ENCODE measurements around the gene NPTX2.

NPTX2 gene

GRCh38 chr7:98647326-98647725, 30.2 kb downstream of the NPTX2 start:
- Histone ChIP-seq H3K4me3 (ENCODE audit: low read depth in 1 of 2, low read length in 2 of 2) (no peak overlapping the region), H3K9ac (ENCODE audit: low read depth, low read length) (no peak overlapping the region), H3K4me2 (ENCODE audit: insufficient read depth, low read length) (no peak overlapping the region), H3K79me2 (ENCODE audit: insufficient read depth, low read length) (no peaks in the 10 kb centered on the region), H3K36me3 (ENCODE audit: insufficient read depth, low read length) (no peaks in the 10 kb centered on the region), H4K20me1 (ENCODE audit: insufficient read depth, low read length) (no peaks in the 10 kb centered on the region), H2AFZ (ENCODE audit: low read depth, low read length) (no peak overlapping the region), H3K27ac (ENCODE audit: low read length) (no peak overlapping the region), H3K27me3 (ENCODE audit: insufficient read depth, low read length, poor library complexity) (peaks cover under 1% of the 10 kb centered on the region), H3K9me3 (ENCODE audit: insufficient read depth, low read length, severe bottlenecking) (no peaks in the 10 kb centered on the region), H3K4me1 (ENCODE audit: insufficient read depth, low read length) (no peaks in the 10 kb centered on the region; the same call in 1 of the 2 replicates)
- TF ChIP-seq EZH2 (IDR thresholded peaks at IDR 0.05; ENCODE audit: borderline replicate concordance, low read depth, low read length, severe bottlenecking) (no peak), CTCF (IDR thresholded peaks at IDR 0.05; ENCODE audit: borderline replicate concordance, extremely low read depth, low read length, poor library complexity, severe bottlenecking) (no peak)
- no peak for ATAC-seq (ENCODE audit: insufficient read depth, low read depth)
- DNase-seq = no peak

GRCh38 chr7:98651760-98652159, 34.7 kb downstream of the NPTX2 start:
- Histone ChIP-seq H2AFZ (ENCODE audit: low read depth, low read length) (no peak overlapping the region), H3K9me3 (ENCODE audit: insufficient read depth, low read length, severe bottlenecking) (no peaks in the 10 kb centered on the region), H3K79me2 (ENCODE audit: insufficient read depth, low read length) (no peaks in the 10 kb centered on the region), H4K20me1 (ENCODE audit: insufficient read depth, low read length) (no peaks in the 10 kb centered on the region), H3K4me2 (ENCODE audit: insufficient read depth, low read length) (no peak overlapping the region), H3K9ac (ENCODE audit: low read depth, low read length) (no peak overlapping the region), H3K27ac (ENCODE audit: low read length) (no peak overlapping the region), H3K4me1 (ENCODE audit: insufficient read depth, low read length) (no peaks in the 10 kb centered on the region), H3K4me3 (ENCODE audit: low read depth in 1 of 2, low read length in 2 of 2) (no peak overlapping the region), H3K27me3 (ENCODE audit: insufficient read depth, low read length, poor library complexity) (peaks cover 5% of the 10 kb centered on the region), H3K36me3 (ENCODE audit: insufficient read depth, low read length) (no peaks in the 10 kb centered on the region)
- ATAC-seq (ENCODE audit: insufficient read depth, low read depth) (no peak), DNase-seq (no peak)
- no peak for TF ChIP-seq CTCF (IDR thresholded peaks at IDR 0.05; ENCODE audit: borderline replicate concordance, extremely low read depth, low read length, poor library complexity, severe bottlenecking)

GRCh38 chr7:98653601-98654310, 36.7 kb downstream of the NPTX2 start:
- Histone ChIP-seq H3K4me1 (ENCODE audit: insufficient read depth, low read length) (no peaks in the 10 kb centered on the region), H3K9me3 (ENCODE audit: insufficient read depth, low read length, severe bottlenecking) (no peaks in the 10 kb centered on the region), H3K27ac (ENCODE audit: low read length) (no peak overlapping the region), H3K36me3 (ENCODE audit: insufficient read depth, low read length) (no peaks in the 10 kb centered on the region), H3K79me2 (ENCODE audit: insufficient read depth, low read length) (no peaks in the 10 kb centered on the region), H3K4me2 (ENCODE audit: insufficient read depth, low read length) (no peak overlapping the region), H2AFZ (ENCODE audit: low read depth, low read length) (no peak overlapping the region), H3K27me3 (ENCODE audit: insufficient read depth, low read length, poor library complexity) (peaks cover 5% of the 10 kb centered on the region), H3K9ac (ENCODE audit: low read depth, low read length) (no peak overlapping the region), H3K4me3 (ENCODE audit: low read depth in 1 of 2, low read length in 2 of 2) (no peak overlapping the region), H4K20me1 (ENCODE audit: insufficient read depth, low read length) (no peaks in the 10 kb centered on the region)
- no peak for DNase-seq
- TF ChIP-seq EZH2 (IDR thresholded peaks at IDR 0.05; ENCODE audit: borderline replicate concordance, low read depth, low read length, severe bottlenecking) (no peak), CTCF (IDR thresholded peaks at IDR 0.05; ENCODE audit: borderline replicate concordance, extremely low read depth, low read length, poor library complexity, severe bottlenecking) (no peak)
- no peak for ATAC-seq (ENCODE audit: insufficient read depth, low read depth)
